Lower leg skin (tissue), 4 donors: ENCODE data around the gene TTC4. TPM values are rescaled to one million over a fixed set of nuclear protein-coding genes. Genes with fewer than 3 reads are reported as not detected.

Experiments
- DNase-seq, 2 donors: peaks; one replicate each; pipeline ENCODE4 v3.0.0-alpha.2; 2019; ENCODE audit warnings: low spot score in 2 of 2
- H3K4me3 ChIP-seq: fragments of 200-600 bp; sonication (generic); 2 replicates; pipeline ENCODE4 v1.5.1; 2017; ENCODE audit warnings: mild to moderate bottlenecking, low read depth; ENCODE audit not compliant: poor library complexity, severe bottlenecking
- CTCF ChIP-seq, 3 donors: fragments of 450-650 bp; IDR thresholded peaks; one replicate each; pipeline ENCODE4 v1.5.1; 2016; ENCODE audit warnings: antibody characterized with exemption in 3 of 3, mild to moderate bottlenecking in 3 of 3, moderate library complexity in 2 of 3
- POLR2A ChIP-seq, 2 donors: fragments of 450-650 bp; IDR thresholded peaks; one replicate each; pipeline ENCODE4 v1.6.1; 2016 to 2017; ENCODE audit warnings: antibody characterized with exemption in 2 of 2, mild to moderate bottlenecking in 1 of 2, moderate library complexity in 1 of 2
- WGBS, 2 donors: methylation state at CpG; one replicate each; pipeline ENCODE4 v1.1.5; 2018; 5-methylcytosine and 5-hydroxymethylcytosine counted together
- intact Hi-C: fragments of 100-400 bp; cut with DNase I; formaldehyde crosslinking; loops from one replicate; pipeline ENCODE4 v1.15.0; 2023; ENCODE audit warnings: low total_unique reads
- total RNA-seq, 4 donors: library from RNA; depleted of rRNA; stranded (reverse); fragments of >200 nt; gene quantifications; one replicate each; pipeline ENCODE4 v1.1.0, GENCODE V29; 2016

Gene TTC4
- total RNA-seq, 4 donors from 2014 or later = 15.7 to 21.2 (median 18.3) TPM

DNA sequence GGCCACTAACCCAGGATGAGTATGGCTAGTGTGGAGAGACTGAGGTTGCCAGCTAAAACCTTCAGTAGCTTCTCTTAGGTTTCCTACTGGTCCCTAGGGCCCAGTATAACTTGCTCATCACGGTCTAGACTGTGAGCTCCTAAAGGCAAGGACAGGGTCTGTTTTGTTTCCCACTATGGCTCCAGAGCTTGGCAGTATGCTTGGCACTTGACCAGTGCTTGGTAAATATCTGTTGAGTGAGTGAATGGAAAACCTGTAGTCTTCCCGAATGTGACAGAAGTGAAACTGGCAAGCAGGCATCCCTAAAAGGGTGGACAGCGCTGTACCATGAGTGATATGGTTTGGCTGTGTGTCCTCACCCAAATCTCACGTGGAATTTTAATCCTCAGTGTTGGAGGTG, 61.8 kb downstream of the TTC4 start:
- intact Hi-C loops = no loop called here
- no peak for DNase-seq
- WGBS, 2 donors = 67 to 70% methylated on average over 4 of the region's 4 CpGs

GRCh38 chr1:54781023-54781723, 65.5 kb downstream of the TTC4 start:
- intact Hi-C loops = no loop called here
- 18 to 40% methylated on average over 55 to 59 of the region's 74 CpGs for WGBS, 2 donors
- H3K4me3 ChIP-seq = no peak overlapping the region
- TF ChIP-seq CTCF (IDR thresholded peaks at IDR 0.05) (no peak), POLR2A (IDR thresholded peaks at IDR 0.05) (no peak)
- no peak for DNase-seq

More for the DNA sequence above, 61.8 kb downstream of the TTC4 start:
- no peak overlapping the region for H3K4me3 ChIP-seq
- TF ChIP-seq CTCF (IDR thresholded peaks at IDR 0.05) (no peak), POLR2A (IDR thresholded peaks at IDR 0.05) (no peak)

DNA sequence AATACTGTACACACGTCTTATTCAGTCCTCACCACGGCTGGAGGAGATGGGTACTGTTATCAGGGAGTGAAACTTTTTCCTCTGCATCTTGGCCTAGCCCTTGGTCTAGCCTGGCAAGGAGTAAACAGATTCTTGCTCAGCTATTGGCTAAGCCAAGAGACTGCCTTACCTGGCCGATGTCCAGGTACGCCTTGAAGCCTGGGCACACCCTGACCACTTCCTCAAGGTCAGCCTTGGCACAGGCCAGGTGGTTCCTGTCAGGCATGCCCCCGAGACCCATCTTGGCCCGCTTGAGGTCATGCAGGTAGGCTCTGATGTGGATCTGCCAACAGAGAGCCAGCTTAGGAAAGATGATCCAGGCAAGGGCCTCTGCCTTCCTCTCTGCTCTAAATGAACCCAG, 66.5 kb downstream of the TTC4 start:
- H3K4me3 ChIP-seq = no peak overlapping the region
- no peak for DNase-seq
- intact Hi-C loops = no loop called here
- TF ChIP-seq POLR2A (IDR thresholded peaks at IDR 0.05) (no peak), CTCF (IDR thresholded peaks at IDR 0.05) (no peak)
- WGBS, 2 donors = 77 to 78% methylated on average over 6 of the region's 6 CpGs

- no peak for DNase-seq
- TF ChIP-seq POLR2A (IDR thresholded peaks at IDR 0.05) = no peak
- TF ChIP-seq CTCF (IDR thresholded peaks at IDR 0.05) = no peak
- intact Hi-C loops = no loop called here
- no peak overlapping the region for H3K4me3 ChIP-seq
- 85 to 97% methylated on average over 2 of the region's 2 CpGs for WGBS, 2 donors
Observed at GRCh38 chr1:54782588-54782987, 66.9 kb downstream of the TTC4 start.

DNA sequence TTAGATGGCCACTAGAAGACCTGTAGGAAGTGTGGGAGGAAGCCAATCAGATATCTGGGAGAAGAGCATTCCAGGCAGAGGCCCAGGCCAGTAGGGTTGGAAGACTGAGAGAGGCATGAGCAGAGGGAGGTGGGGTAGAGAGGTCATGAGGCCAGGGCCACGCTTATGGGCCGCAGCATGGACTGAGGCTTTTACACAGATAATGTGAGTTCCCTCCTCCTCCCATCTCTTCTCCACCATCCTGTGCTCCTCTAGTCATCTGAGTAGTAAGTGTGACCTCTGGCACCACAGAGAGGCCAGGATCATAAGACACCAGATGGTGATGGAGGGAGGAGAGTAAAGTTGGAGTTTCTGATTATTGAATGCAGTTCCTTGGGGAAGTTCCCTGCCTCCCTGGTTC, 68.4 kb downstream of the TTC4 start:
- WGBS, 2 donors = 75 to 84% methylated on average over 2 of the region's 2 CpGs
- intact Hi-C loops = no loop called here

More for the DNA sequence above, 68.4 kb downstream of the TTC4 start:
- no peak for TF ChIP-seq CTCF (IDR thresholded peaks at IDR 0.05)
- TF ChIP-seq POLR2A (IDR thresholded peaks at IDR 0.05) = no peak
- no peak overlapping the region for H3K4me3 ChIP-seq
- DNase-seq = no peak
